Trophoblast cell (in vitro differentiated cells and primary cell): ENCODE measurements around the gene DHRS7.

Source experiments
- DNase-seq, 2 donors: peaks; one replicate each; pipeline ENCODE4 v3.0.0-alpha.2; 2016
- H2AFZ ChIP-seq: 2 replicates; pipeline ENCODE4 v1.6.1; 2013; ENCODE audit warnings: low read length, moderate library complexity, mild to moderate bottlenecking; ENCODE audit not compliant: insufficient read depth, poor library complexity
- H2AK5ac ChIP-seq: 2 replicates; pipeline ENCODE4 v1.6.1; 2013; ENCODE audit warnings: mild to moderate bottlenecking, low read length
- H2BK120ac ChIP-seq: 2 replicates; pipeline ENCODE4 v1.6.1; 2013; ENCODE audit warnings: low read length, mild to moderate bottlenecking, moderate library complexity; ENCODE audit not compliant: insufficient read depth, poor library complexity
- H2BK12ac ChIP-seq: 2 replicates; pipeline ENCODE4 v1.6.1; 2013; ENCODE audit warnings: mild to moderate bottlenecking, low read length, moderate library complexity
- H2BK5ac ChIP-seq: 2 replicates; pipeline ENCODE4 v1.6.1; 2013; ENCODE audit warnings: low read length, low read depth, moderate library complexity, mild to moderate bottlenecking; ENCODE audit not compliant: poor library complexity
- H3K14ac ChIP-seq: 2 replicates; pipeline ENCODE4 v1.6.1; 2013; ENCODE audit warnings: mild to moderate bottlenecking, low read length
- H3K18ac ChIP-seq: 2 replicates; pipeline ENCODE4 v1.6.1; 2013; ENCODE audit warnings: mild to moderate bottlenecking, low read length
- H3K23ac ChIP-seq: 2 replicates; pipeline ENCODE4 v1.6.1; 2013; ENCODE audit warnings: low read length
- H3K27ac ChIP-seq: 2 replicates; pipeline ENCODE4 v1.5.1; 2013; ENCODE audit warnings: low read depth, mild to moderate bottlenecking, inconsistent platforms, low read length, moderate library complexity
- H3K27me3 ChIP-seq: 2 replicates; pipeline ENCODE4 v1.6.1; 2013; ENCODE audit warnings: inconsistent platforms, mild to moderate bottlenecking, low read length, moderate library complexity; ENCODE audit not compliant: insufficient read depth
- H3K36me3 ChIP-seq, 2 experiments: 1 replicate in 1 of 2; 2 replicates in 1 of 2; pipeline ENCODE4 v1.6.1; 2013; ENCODE audit warnings: low read length in 2 of 2, mild to moderate bottlenecking in 2 of 2, moderate library complexity in 1 of 2; ENCODE audit not compliant: insufficient read depth in 2 of 2, control insufficient read depth in 1 of 2
- H3K4ac ChIP-seq: 2 replicates; pipeline ENCODE4 v1.6.1; 2013; ENCODE audit warnings: low read depth, mild to moderate bottlenecking, low read length, moderate library complexity
- H3K4me1 ChIP-seq, 2 experiments: 1 replicate in 1 of 2; 2 replicates in 1 of 2; pipeline ENCODE4 v1.6.1; 2013; ENCODE audit warnings: low read length in 2 of 2, mild to moderate bottlenecking in 2 of 2, moderate library complexity in 1 of 2; ENCODE audit not compliant: insufficient read depth in 2 of 2, control insufficient read depth in 1 of 2
- H3K4me2 ChIP-seq: 2 replicates; pipeline ENCODE4 v1.6.1; 2013; ENCODE audit warnings: inconsistent platforms, mild to moderate bottlenecking, low read length, moderate library complexity
- H3K4me3 ChIP-seq: 2 replicates; pipeline ENCODE4 v1.5.1; 2013; ENCODE audit warnings: mild to moderate bottlenecking, low read depth, low read length, inconsistent platforms
- H3K79me1 ChIP-seq: one replicate; pipeline ENCODE4 v1.6.1; 2013; ENCODE audit warnings: low read length
- H3K79me2 ChIP-seq: 2 replicates; pipeline ENCODE4 v1.6.1; 2013; ENCODE audit warnings: low read length, mild to moderate bottlenecking; ENCODE audit not compliant: control insufficient read depth, insufficient read depth, poor library complexity
- H3K9ac ChIP-seq: 2 replicates; pipeline ENCODE4 v1.6.1; 2013; ENCODE audit warnings: mild to moderate bottlenecking, low read length
- H3K9me3 ChIP-seq: 2 replicates; pipeline ENCODE4 v1.6.1; 2013; ENCODE audit warnings: low read depth, mild to moderate bottlenecking, control low read depth, inconsistent platforms, low read length; ENCODE audit not compliant: insufficient read depth
- H4K12ac ChIP-seq: 2 replicates; pipeline ENCODE4 v1.6.1; 2013; ENCODE audit warnings: low read depth, mild to moderate bottlenecking, low read length, moderate library complexity
- H4K8ac ChIP-seq: 2 replicates; pipeline ENCODE4 v1.6.1; 2013; ENCODE audit warnings: low read depth, mild to moderate bottlenecking, low read length, moderate library complexity
- H4K91ac ChIP-seq: one replicate; pipeline ENCODE4 v1.6.1; 2013; ENCODE audit warnings: low read depth, mild to moderate bottlenecking, low read length, moderate library complexity
- WGBS: extraction: QIAGEN DNeasy Blood & Tissue Kit; methylation state at CpG from one replicate; pipeline ENCODE4 v1.1.7; 2013; ENCODE audit warnings: missing lambda C conversion rate; ENCODE audit not compliant: insufficient read length, insufficient coverage; ENCODE audit errors: extremely low coverage; 5-methylcytosine and 5-hydroxymethylcytosine counted together

The DHRS7 gene

DNA sequence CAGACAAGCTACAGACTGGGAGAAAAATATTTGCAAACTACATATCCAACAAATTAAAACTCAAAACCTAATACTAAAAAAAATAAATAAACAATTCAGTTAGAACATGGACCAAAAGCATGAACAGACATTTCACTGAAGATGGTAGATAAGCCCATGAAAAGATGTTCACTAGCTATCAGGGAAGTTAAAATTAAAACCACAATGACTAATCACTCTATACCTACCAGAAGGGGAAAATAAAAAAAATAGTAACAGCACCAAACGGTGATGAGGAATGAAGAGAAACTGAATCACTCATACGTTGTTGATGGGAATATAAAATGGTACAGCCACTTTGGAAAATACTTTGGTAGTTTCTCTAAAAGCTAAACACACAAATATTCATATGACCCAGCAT lies 31.1 kb upstream of the DHRS7 start:
- H4K12ac ChIP-seq = no peak overlapping the region
- H3K4me1 ChIP-seq = no peaks in the 10 kb centered on the region
- no peak overlapping the region for H3K9ac ChIP-seq
- no peak overlapping the region for H3K4me3 ChIP-seq
- no peaks in the 10 kb centered on the region for H3K36me3 ChIP-seq
- no peak overlapping the region for H4K91ac ChIP-seq
- H3K9me3 ChIP-seq = no peaks in the 10 kb centered on the region
- H3K27ac ChIP-seq = no peak overlapping the region
- no peak overlapping the region for H3K14ac ChIP-seq
- no peak overlapping the region for H2BK120ac ChIP-seq
- no peak overlapping the region for H3K23ac ChIP-seq
- no peaks in the 10 kb centered on the region for H3K79me2 ChIP-seq
- no peak overlapping the region for H2BK12ac ChIP-seq
- no peak overlapping the region for H2AK5ac ChIP-seq
- no peak overlapping the region for H3K4me2 ChIP-seq
- H3K18ac ChIP-seq = no peak overlapping the region
- H4K8ac ChIP-seq = no peak overlapping the region
- no peaks in the 10 kb centered on the region for H3K79me1 ChIP-seq
- H2AFZ ChIP-seq = no peak overlapping the region
- H3K27me3 ChIP-seq = no peaks in the 10 kb centered on the region
- no CpG with 5 or more reads among the region's 2 CpGs for WGBS
- no peak overlapping the region for H2BK5ac ChIP-seq
- no peak overlapping the region for H3K4ac ChIP-seq
- no peak for DNase-seq

DNA sequence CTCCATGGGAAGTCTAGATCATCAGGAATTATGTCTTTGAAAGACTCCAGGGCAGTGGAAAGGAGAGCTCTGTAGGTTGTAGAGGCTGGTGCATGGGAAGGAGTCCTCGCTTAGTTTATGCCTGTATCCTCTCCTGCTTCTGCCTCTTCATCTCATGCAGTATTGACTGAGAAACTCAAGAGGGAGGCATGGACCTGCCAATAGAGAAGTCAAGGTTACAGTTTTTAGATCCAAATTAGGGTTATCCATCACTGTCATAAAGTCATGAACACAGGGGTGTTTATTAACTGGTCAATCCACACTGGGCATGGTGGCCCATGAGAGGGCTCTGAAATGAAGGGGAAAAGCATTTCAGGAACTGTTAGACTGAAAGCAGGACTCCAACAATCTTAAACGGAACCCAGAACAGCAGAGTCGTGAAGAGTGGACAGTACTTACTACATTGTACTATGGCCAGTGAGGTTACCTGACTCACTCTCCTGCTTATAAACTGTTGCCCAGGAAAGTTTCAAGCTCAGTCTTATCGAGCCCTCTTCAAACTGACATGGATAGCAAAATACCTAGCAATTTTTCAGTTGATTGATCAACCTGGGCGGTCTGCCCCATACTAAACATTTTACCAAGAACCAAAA lies 30.1 kb upstream of the DHRS7 start:
- Histone ChIP-seq H2AFZ (no peak overlapping the region), H3K4ac (no peak overlapping the region), H3K9ac (no peak overlapping the region), H3K79me1 (no peaks in the 10 kb centered on the region), H3K14ac (no peak overlapping the region), H3K27ac (no peak overlapping the region), H3K23ac (no peak overlapping the region), H2BK12ac (no peak overlapping the region), H3K4me2 (no peak overlapping the region), H2AK5ac (no peak overlapping the region), H2BK120ac (no peak overlapping the region), H3K9me3 (no peaks in the 10 kb centered on the region), H4K91ac (no peak overlapping the region), H4K12ac (no peak overlapping the region), H3K36me3 (no peaks in the 10 kb centered on the region), H3K4me3 (no peak overlapping the region), H3K79me2 (no peaks in the 10 kb centered on the region), H2BK5ac (no peak overlapping the region), H4K8ac (no peak overlapping the region), H3K27me3 (no peaks in the 10 kb centered on the region), H3K18ac (no peak overlapping the region), H3K4me1 (no peaks in the 10 kb centered on the region)
- WGBS = no CpG with 5 or more reads among the region's 5 CpGs
- DNase-seq = no peak

DNA sequence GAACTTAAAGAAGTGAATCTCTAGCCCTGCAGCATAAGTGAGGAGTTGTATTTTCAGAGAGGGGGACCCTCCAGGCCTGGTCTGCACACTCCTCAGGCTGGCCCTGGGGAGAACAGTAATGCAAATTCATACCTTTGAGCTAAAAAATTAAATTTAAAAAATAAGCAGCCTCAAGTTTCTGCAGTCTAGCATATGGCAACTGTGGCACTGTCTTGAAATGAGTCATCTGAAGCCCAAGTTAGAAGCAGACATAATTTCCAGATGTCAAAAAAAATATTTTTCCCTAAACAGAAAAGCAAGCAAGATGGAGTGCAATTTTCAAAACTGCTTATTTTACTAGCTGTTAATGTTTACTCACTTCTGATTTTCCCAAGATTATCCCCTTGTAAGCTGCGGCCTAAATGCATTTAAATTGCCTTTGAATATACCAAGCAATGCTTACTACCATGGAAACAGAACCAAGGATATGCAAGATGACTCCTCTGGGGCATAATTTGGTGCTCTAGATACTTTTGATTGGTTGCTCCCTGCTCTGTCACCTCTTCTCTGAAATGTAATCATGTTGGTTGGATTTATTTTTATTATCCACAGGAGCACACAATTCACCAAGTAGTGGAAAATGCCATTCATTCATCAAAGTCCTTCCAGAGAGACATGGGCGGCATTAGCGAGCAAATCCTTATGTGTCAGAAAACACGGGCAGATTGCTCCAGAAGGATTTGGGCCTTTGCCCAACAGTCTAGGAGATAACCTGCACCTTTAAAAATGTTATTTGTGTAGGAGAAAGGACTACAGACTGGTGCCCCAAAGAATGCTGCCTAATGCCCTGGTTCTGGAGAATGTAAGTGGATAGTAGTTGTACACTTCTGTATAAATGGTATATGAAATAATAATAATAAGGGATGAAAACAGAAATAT lies 25.0 kb upstream of the DHRS7 start:
- Histone ChIP-seq H3K18ac (no peak overlapping the region), H3K4me1 (no peaks in the 10 kb centered on the region), H4K91ac (no peak overlapping the region), H2BK5ac (no peak overlapping the region), H3K36me3 (no peaks in the 10 kb centered on the region), H3K4ac (no peak overlapping the region), H3K9me3 (no peaks in the 10 kb centered on the region), H3K27me3 (no peaks in the 10 kb centered on the region), H4K12ac (no peak overlapping the region), H3K4me3 (no peak overlapping the region), H3K79me1 (no peaks in the 10 kb centered on the region), H2AK5ac (no peak overlapping the region), H3K4me2 (no peak overlapping the region), H2AFZ (no peak overlapping the region), H3K23ac (no peak overlapping the region), H3K27ac (no peak overlapping the region), H3K14ac (no peak overlapping the region), H4K8ac (no peak overlapping the region), H2BK12ac (no peak overlapping the region), H2BK120ac (no peak overlapping the region), H3K9ac (no peak overlapping the region), H3K79me2 (no peaks in the 10 kb centered on the region)
- no CpG with 5 or more reads among the region's 4 CpGs for WGBS
- DNase-seq = no peak

DNA sequence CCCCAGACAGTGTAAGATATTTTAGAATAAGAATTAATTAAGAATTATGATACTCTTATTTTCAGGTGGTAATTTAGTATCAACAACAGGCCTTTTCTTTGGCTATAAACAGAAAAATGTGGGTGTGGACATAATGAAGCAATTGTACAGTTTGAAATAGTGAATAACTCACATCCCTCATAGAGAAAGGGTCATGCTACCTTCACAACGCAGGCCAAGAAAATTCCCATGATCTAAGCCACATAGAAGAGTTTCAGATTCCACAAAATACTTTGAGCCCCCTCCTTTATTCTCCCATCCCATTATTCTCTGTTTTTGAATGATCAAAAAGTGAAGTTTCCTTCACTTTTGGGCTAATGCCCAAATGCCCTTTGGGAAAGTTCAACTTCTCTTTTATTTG lies 23.5 kb upstream of the DHRS7 start:
- no peak overlapping the region for H3K23ac ChIP-seq
- WGBS = no CpG with 5 or more reads among the region's 1 CpG
- no peaks in the 10 kb centered on the region for H3K79me1 ChIP-seq
- no peaks in the 10 kb centered on the region for H3K36me3 ChIP-seq
- H2AK5ac ChIP-seq = no peak overlapping the region
- DNase-seq = no peak
- no peak overlapping the region for H4K12ac ChIP-seq
- no peak overlapping the region for H3K9ac ChIP-seq
- H2AFZ ChIP-seq = no peak overlapping the region
- H3K9me3 ChIP-seq = no peaks in the 10 kb centered on the region
- H2BK5ac ChIP-seq = no peak overlapping the region
- H3K79me2 ChIP-seq = no peaks in the 10 kb centered on the region
- no peak overlapping the region for H3K27ac ChIP-seq
- no peak overlapping the region for H3K4me2 ChIP-seq
- H3K27me3 ChIP-seq = no peaks in the 10 kb centered on the region
- H3K4ac ChIP-seq = no peak overlapping the region
- no peak overlapping the region for H2BK12ac ChIP-seq
- no peak overlapping the region for H4K91ac ChIP-seq
- no peak overlapping the region for H4K8ac ChIP-seq
- H3K14ac ChIP-seq = no peak overlapping the region
- no peak overlapping the region for H3K18ac ChIP-seq
- no peaks in the 10 kb centered on the region for H3K4me1 ChIP-seq
- no peak overlapping the region for H2BK120ac ChIP-seq
- no peak overlapping the region for H3K4me3 ChIP-seq
